Measurements from ENCODE around the gene MYO7B. TPM values are rescaled to one million over a fixed set of nuclear protein-coding genes. Genes with fewer than 3 reads are reported as not detected.
A peak's percentile ranks its signal among the peaks of the same experiment; 100 is the strongest.
"Not testable (repeated sequence)": the region's sequence is repeated elsewhere in the genome, so short reads cannot be mapped to it uniquely, and the experiment has no call there.

The MYO7B gene
- total RNA-seq, 1 donor from 2014 or later: 0.46 TPM

- no peak for ATAC-seq
- intact Hi-C loops (cut with DNase I): no loop called here
- DNase-seq (ENCODE audit: missing footprints): no peak
These were observed 18.0 kb upstream of the MYO7B start for GRCh38 chr2:127517465-127517864.

- DNase-seq (ENCODE audit: missing footprints) (no peak), ATAC-seq (no peak)
- intact Hi-C loops (cut with DNase I): loop anchor here (10.0 kb wide), 1 partner anchor 154 kb away; the partner anchor contains the start of gene LIMS2
These were observed 15.1 kb upstream of the MYO7B start for GRCh38 chr2:127520424-127520823.

GRCh38 chr2:127523269-127523939 is 12.1 kb upstream of the MYO7B start:
- intact Hi-C loops (cut with DNase I): loop anchor here (10.0 kb wide), 1 partner anchor 151 kb away; the partner anchor contains the start of gene LIMS2
- ATAC-seq: no peak
- DNase-seq (ENCODE audit: missing footprints): no peak

DNA sequence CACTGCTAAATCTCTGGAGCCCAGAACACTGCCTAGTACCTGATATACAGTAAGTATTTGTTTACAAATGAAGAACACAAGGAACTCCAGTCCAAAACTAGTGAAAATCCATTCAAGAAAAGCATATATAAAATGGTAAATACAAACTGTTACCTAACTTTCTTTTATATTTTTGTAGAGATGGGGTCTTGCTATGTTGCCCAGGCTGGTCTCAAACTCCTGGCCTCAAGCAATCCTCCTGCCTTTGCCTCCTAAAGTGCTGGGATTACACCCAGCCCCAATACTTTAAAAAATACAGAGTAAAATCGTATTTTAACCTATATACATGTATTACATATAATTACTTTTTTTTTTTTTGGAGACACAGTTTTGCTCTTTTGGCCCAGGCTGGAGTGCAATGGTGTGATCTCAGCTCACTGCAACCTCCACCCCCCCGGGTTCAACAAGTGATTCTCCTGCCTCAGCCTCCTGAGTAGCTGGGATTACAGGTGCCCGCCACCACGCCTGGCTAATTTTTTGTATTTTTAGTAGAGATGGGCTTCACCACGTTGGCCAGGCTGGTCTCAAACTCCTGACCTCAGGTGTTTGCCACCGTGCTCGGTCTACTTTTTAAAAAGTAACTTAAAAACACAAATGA is 11.2 kb upstream of the MYO7B start:
- not testable (repeated sequence) for ATAC-seq; DNase-seq (ENCODE audit: missing footprints)
- intact Hi-C loops (cut with DNase I): loop anchor here (10.0 kb wide), 1 partner anchor 150 kb away; the partner anchor contains the start of gene LIMS2

DNA sequence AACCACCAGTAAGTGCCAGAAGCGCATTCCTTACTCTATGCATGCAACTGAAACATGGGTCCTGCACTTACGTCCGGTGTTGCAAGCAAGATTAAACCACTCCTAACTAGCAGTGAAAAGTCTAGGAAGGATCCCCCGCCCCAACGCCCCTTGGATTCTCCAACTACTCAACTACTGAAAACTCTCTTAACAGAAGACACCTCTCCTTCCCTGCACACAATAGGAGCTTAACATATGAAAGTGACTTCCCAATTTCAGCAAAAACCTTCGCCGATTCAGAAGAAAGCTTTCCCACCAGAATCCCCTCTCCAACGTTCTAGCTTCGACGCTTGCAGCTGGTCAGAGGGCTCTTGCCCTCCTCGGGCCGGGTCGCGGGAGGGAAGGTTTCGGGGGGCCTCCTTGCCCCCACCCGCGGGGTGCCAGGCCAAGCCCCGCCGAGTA is 9.8 kb upstream of the MYO7B start:
- intact Hi-C loops (cut with DNase I): loop anchor here (10.0 kb wide), 1 partner anchor 149 kb away; the partner anchor contains the start of gene LIMS2
- DNase-seq (ENCODE audit: missing footprints): no peak
- ATAC-seq: no peak

- DNase-seq (ENCODE audit: missing footprints) (peak; percentile 97), ATAC-seq (peak; percentile 98)
- intact Hi-C loops (cut with DNase I): loop anchor here (10.0 kb wide), 1 partner anchor 148 kb away; the partner anchor contains the start of gene LIMS2
These were observed 9.1 kb upstream of the MYO7B start, which contains the start of gene IWS1 for GRCh38 chr2:127526132-127527000. Gene IWS1 (minus strand): TSS chr2:127526489. CDS start chr2:127526208, 281 bp downstream.

DNA sequence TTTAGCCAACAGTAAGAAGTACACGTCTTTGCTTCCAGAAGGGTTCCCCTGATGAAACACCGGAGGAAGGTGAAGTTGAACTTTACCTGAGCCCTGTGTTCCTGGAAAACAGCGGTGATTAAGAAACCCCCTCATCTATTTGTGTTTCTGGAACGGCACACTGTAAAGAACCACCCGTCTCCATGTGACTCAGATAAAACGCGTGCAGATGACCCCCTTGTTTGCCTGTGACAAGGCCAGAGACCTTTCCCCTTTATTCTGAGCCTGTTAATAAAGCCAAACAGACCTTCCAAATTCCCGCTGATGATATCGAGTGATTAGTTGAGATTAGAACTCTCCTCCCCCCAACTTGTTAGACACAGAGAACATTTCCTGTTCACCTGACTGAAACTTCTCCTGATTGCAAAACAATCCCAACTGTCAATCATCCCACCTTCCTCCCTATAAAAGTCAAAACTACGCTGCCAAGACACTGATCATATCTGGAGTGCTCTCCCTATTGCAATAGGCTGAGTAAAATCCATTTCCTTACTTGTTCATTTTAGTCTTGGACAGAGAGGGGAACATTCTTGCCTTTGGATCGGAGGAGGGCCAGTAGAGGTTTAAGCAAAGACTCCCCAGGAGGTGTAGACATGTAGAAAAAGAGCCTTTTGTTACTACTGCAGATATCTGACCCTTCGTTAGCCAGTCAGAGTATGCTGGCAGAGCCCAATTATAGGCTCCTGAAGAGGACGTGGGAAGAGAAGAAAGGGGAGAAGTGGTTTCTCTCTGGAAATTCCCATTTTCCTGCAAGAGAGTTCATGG is 8.3 kb upstream of the MYO7B start:
- DNase-seq (ENCODE audit: missing footprints) (no peak), ATAC-seq (peak; percentile 8)
- intact Hi-C loops (cut with DNase I): loop anchor here (10.0 kb wide), 1 partner anchor 148 kb away; the partner anchor contains the start of gene LIMS2

DNA sequence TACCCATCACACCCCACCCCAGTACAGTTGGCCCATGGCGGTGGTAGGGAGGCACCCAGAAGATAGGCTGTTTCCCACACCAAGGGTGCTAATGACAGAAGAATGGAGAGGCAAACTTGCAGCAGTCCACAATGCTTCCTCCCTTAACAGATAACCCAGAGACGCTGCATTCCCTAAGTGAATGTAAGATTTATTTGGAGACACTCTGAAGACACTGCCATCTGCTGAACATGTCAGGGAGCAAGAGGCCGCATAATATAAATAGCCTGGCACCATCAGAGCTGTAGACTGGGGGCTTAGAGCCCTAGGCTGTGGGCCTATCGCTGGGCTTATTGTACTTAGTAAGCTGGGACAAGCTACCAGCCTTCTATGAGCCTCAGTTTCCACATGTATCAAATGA is 7.0 kb upstream of the MYO7B start:
- DNase-seq (ENCODE audit: missing footprints) (no peak), ATAC-seq (no peak)
- intact Hi-C loops (cut with DNase I): loop anchor here (10.0 kb wide), 1 partner anchor 146 kb away; the partner anchor contains the start of gene LIMS2

- not testable (repeated sequence) for ATAC-seq; DNase-seq (ENCODE audit: missing footprints)
- intact Hi-C loops (cut with DNase I): loop anchor here (10.0 kb wide), 1 partner anchor 145 kb away; the partner anchor contains the start of gene LIMS2
These were observed 6.1 kb upstream of the MYO7B start for GRCh38 chr2:127529416-127529815.

- DNase-seq (ENCODE audit: missing footprints) (no peak), ATAC-seq (no peak)
- intact Hi-C loops (cut with DNase I): no loop called here
These were observed 5.0 kb upstream of the MYO7B start for GRCh38 chr2:127530245-127531140.

- ATAC-seq (no peak), DNase-seq (ENCODE audit: missing footprints) (no peak)
- intact Hi-C loops (cut with DNase I): no loop called here
These were observed 4.2 kb upstream of the MYO7B start for GRCh38 chr2:127531221-127531648.

- intact Hi-C loops (cut with DNase I): no loop called here
- ATAC-seq: no peak
- DNase-seq (ENCODE audit: missing footprints): no peak
These were observed 3.2 kb upstream of the MYO7B start for GRCh38 chr2:127532296-127532695.

GRCh38 chr2:127535918-127536317 is 435 bp downstream of the MYO7B start:
- intact Hi-C loops (cut with DNase I): no loop called here
- ATAC-seq (no peak), DNase-seq (ENCODE audit: missing footprints) (no peak)

DNA sequence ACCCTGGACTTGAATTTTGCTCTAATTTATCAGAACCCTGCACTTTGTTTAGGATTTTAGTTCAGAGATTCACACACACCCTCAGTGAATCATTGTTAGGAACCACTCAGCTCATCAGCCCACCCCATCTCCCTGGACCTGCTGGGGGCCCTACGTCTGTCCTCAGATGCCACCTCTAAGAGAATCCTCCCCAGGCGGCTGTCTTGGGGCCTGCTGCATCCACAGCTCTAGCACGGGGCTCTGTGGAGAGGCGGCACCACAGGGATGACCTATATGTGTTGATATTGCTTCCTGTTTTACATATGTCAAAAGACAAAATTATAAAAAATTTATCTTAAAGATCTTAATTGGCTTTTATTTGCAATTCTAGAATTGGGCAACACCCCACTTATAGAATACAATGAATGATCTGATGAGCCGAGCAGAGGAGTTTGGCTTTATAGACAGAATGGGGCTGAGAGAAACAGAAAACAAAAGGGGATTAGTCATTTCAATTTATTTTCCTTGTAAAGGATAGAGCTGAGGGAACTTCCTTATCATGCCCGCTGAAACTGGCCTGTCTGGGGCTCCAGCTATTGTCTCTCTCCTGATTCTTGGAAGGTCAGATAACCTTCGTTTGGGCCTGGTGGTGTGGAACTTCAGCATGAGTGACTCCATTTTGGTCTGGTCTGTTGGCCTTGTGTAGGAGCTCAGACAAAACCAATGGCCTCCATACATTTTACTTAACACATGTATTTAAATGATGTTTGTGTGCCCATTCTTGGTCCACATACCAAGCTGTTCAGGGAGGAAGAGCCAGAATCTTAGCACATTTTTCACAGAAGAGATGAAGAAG is 1.4 kb downstream of the MYO7B start:
- DNase-seq (ENCODE audit: missing footprints): no peak
- intact Hi-C loops (cut with DNase I): no loop called here
- ATAC-seq: no peak

DNA sequence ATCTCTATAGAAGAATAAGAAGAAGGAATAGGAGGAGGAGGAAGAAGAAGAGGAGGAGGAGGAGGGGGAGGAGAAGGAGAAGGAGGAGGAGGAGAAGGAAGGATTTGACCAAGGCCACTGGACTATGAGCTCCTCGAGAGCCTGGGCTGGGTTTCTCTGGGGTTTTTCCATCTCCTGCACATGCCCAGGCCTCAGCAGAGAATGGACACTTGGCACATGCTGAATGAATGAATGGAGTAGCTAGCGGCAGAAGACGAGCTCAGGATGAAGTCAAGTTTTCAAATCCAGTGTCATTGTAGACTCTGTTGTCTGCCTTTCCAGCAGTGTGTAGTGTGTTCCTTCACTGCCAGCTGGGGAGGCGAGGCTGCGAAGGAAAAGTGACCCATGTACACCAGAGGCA is 2.2 kb downstream of the MYO7B start:
- DNase-seq (ENCODE audit: missing footprints) (no peak), ATAC-seq (no peak)
- intact Hi-C loops (cut with DNase I): no loop called here

- no peak for ATAC-seq
- intact Hi-C loops (cut with DNase I): no loop called here
- DNase-seq (ENCODE audit: missing footprints): no peak
These were observed 6.3 kb downstream of the MYO7B start for GRCh38 chr2:127541809-127542208.

All from Right ventricle myocardium inferior (tissue), 1 donor.